A549 (cell line): ENCODE results near the gene COX5B. TPM values are rescaled to one million over a fixed set of nuclear protein-coding genes. Genes with fewer than 3 reads are reported as not detected.

Experiments used
- ATAC-seq, 2 experiments: fragments of 200-7000 bp in 1 of 2; fragments of >200 bp in 1 of 2; cut with Nextera tagmentation in 1 of 2; cut with Tn5 transposase in 1 of 2; 3 replicates each; pipeline versions ENCODE4 v1.8.0 to v1.9.1; 2018 to 2020; ENCODE audit warnings: mild to moderate bottlenecking in 1 of 2, moderate library complexity in 1 of 2
- CTCF ChIA-PET: fragments of 300-600 bp; sonication (Branson Sonifier 250); formaldehyde crosslinking; extraction: SDS; loops from one replicate; lab custom pipeline; 2021; ENCODE audit warnings: antibody characterized with exemption, inconsistent platforms; lab: Yijun Ruan, JAX
- POLR2A ChIA-PET: fragments of 350-600 bp; formaldehyde crosslinking; extraction: SDS; loops from one replicate; lab custom pipeline; 2021; ENCODE audit warnings: antibody characterized with exemption, inconsistent platforms; lab: Yijun Ruan, JAX
- DNase-seq, 2 experiments: peaks; one replicate each; pipeline versions ENCODE4 v3.0.0 to v3.0.0-alpha.2; 2011 to 2016; ENCODE audit warnings: low read depth in 1 of 2, low spot score in 1 of 2
- FAIRE-seq: peaks from 2 replicates; lab custom pipeline; 2011; peaks lifted over from hg19 to GRCh38; lab: Jason Lieb, UNC
- H3K27ac ChIP-seq, 2 experiments: fragments of >200 bp; sonication (Bioruptor Twin); formaldehyde crosslinking; 3 replicates each; pipeline ENCODE4 v1.5.1; 2016 to 2017
- H3K4me1 ChIP-seq: fragments of >200 bp; sonication (Bioruptor Twin); formaldehyde crosslinking; 3 replicates; pipeline ENCODE4 v1.6.1; 2016
- H3K4me2 ChIP-seq: fragments of >200 bp; sonication (Bioruptor Twin); formaldehyde crosslinking; 3 replicates; pipeline ENCODE4 v1.6.1; 2016
- H3K4me3 ChIP-seq: fragments of >200 bp; sonication (Bioruptor Twin); formaldehyde crosslinking; 3 replicates; pipeline ENCODE4 v1.5.1; 2016
- H3K9me3 ChIP-seq: fragments of >200 bp; sonication (Bioruptor Twin); formaldehyde crosslinking; 3 replicates; pipeline ENCODE4 v1.6.1; 2016
- EHMT2 ChIP-seq: fragments of 200-600 bp; sonication (generic); IDR thresholded peaks from 2 replicates; pipeline ENCODE4 v1.6.1; 2016; ENCODE audit warnings: antibody characterized with exemption, low read depth, mild to moderate bottlenecking, moderate library complexity
- EP300 ChIP-seq, 2 experiments: fragments of >200 bp; sonication (Bioruptor Twin); formaldehyde crosslinking; IDR thresholded peaks; 2 replicates in 1 of 2; 3 replicates in 1 of 2; pipeline ENCODE4 v1.6.1; 2016 to 2017
- FOXS1 ChIP-seq: fragments of 250-450 bp; sonication (Bioruptor Pico); IDR thresholded peaks from 2 replicates; pipeline ENCODE4 v1.5.0; 2020; ENCODE audit warnings: mild to moderate bottlenecking, moderate library complexity
- GATA3 ChIP-seq: IDR thresholded peaks from 2 replicates; pipeline ENCODE4 v1.6.1; 2012; ENCODE audit warnings: borderline replicate concordance
- HDAC2 ChIP-seq: fragments of 200-600 bp; sonication (generic); IDR thresholded peaks from 2 replicates; pipeline ENCODE4 v1.6.1; 2016
- HEYL ChIP-seq: fragments of 250-450 bp; sonication (Bioruptor Pico); IDR thresholded peaks from 2 replicates; pipeline ENCODE4 v1.8.0; 2021; ENCODE audit warnings: mild to moderate bottlenecking, moderate library complexity
- KDM1A ChIP-seq: fragments of 200-600 bp; sonication (generic); IDR thresholded peaks from 2 replicates; pipeline ENCODE4 v1.6.1; 2016; ENCODE audit warnings: low read depth, mild to moderate bottlenecking
- MAZ ChIP-seq: fragments of 150-350 bp; IDR thresholded peaks from 2 replicates; pipeline ENCODE4 v1.6.1; 2014; ENCODE audit warnings: antibody characterized with exemption, low read depth, low read length, borderline replicate concordance
- NFE2L2 ChIP-seq: fragments of 150-350 bp; conservative IDR thresholded peaks from 2 replicates; pipeline ENCODE4 v1.6.1; 2014; ENCODE audit warnings: low read length
- RAD21 ChIP-seq, 2 experiments: fragments of >200 bp in 1 of 2; sonication (Bioruptor Twin) in 1 of 2; formaldehyde crosslinking in 1 of 2; IDR thresholded peaks in 1 of 2; conservative IDR thresholded peaks in 1 of 2; 2 replicates in 1 of 2; 3 replicates in 1 of 2; pipeline ENCODE4 v1.6.1; 2012 to 2018; ENCODE audit warnings: inconsistent platforms in 1 of 2
- RNF2 ChIP-seq: fragments of 200-600 bp; sonication (generic); IDR thresholded peaks from 2 replicates; pipeline ENCODE4 v1.6.1; 2016; ENCODE audit warnings: low read depth, mild to moderate bottlenecking, antibody characterized with exemption, moderate library complexity, borderline replicate concordance
- SMC3 ChIP-seq: fragments of >200 bp; sonication (Bioruptor Twin); formaldehyde crosslinking; IDR thresholded peaks from 3 replicates; pipeline ENCODE4 v1.6.1; 2018; ENCODE audit warnings: inconsistent platforms
- ZC3H11A ChIP-seq: fragments of 450-650 bp; IDR thresholded peaks from 2 replicates; pipeline ENCODE4 v1.6.1; 2014; ENCODE audit warnings: antibody characterized with exemption, mild to moderate bottlenecking
- ZSCAN20 ChIP-seq: fragments of 250-450 bp; sonication (Bioruptor Pico); IDR thresholded peaks from 2 replicates; pipeline ENCODE4 v1.8.0; 2022; ENCODE audit warnings: mild to moderate bottlenecking, moderate library complexity
- WGBS: methylation state at CpG from one replicate; pipeline ENCODE4 v1.1.6; 2017; ENCODE audit errors: missing lambda C conversion rate; 5-methylcytosine and 5-hydroxymethylcytosine counted together
- polyA plus RNA-seq, 4 experiments: library from polyadenylated mRNA; depleted of rRNA in 3 of 4; stranded (reverse); fragments of >200 nt; fragmentation: RNase III in 1 of 4; extraction: RNeasy Plus Mini Kit Qiagen cat#74134 plus additional on column Dnase treatment in 1 of 4; gene quantifications; 2 replicates in 3 of 4; 3 replicates in 1 of 4; pipeline ENCODE4 v1.2.3, GENCODE V29; 2011 to 2017
- TF ChIP-seq, protein P1 (sequence below): fragments of 450-650 bp; IDR thresholded peaks from 2 replicates; pipeline ENCODE4 v1.6.1; 2014; ENCODE audit warnings: antibody characterized with exemption
- TF ChIP-seq, protein P2 (sequence below): fragments of >200 bp; sonication (Bioruptor Twin); formaldehyde crosslinking; IDR thresholded peaks from 3 replicates; pipeline ENCODE4 v1.5.1; 2016
- TF ChIP-seq, protein P3 (sequence below): fragments of 200-600 bp; sonication (generic); IDR thresholded peaks from 2 replicates; pipeline ENCODE4 v1.6.1; 2016; ENCODE audit warnings: antibody characterized with exemption, mild to moderate bottlenecking, moderate library complexity

Gene COX5B
- polyA plus RNA-seq, 2 of the 4 experiments (the other 2 are of a cell fraction): 343 to 353 TPM

DNA sequence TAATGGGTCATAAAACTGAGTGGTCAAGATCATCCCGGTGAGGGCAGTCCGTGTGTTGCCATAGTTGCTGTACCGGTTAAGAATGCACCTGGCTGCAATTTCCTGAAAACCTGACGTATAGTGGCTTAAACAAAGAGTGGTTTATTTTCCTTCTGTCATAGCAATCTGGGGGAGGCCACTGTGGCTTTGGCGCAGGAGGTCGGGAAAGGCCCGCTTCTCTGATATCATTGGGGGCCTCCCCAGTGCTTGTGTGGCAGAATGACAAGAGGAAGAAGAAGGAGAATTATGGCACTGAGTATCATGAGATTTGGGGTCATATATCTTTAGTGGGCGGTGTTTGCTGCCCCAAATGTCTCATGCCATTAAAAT is 28.0 kb downstream of the COX5B start:
- TF ChIP-seq ZC3H11A: no peak
- TF ChIP-seq RNF2: no peak
- no peak for TF ChIP-seq EP300 (IDR thresholded peaks at IDR 0.05)
- no peak for TF ChIP-seq HDAC2
- WGBS: 76% methylated on average over 8 of the region's 8 CpGs
- Histone ChIP-seq H3K4me1 (no peaks in the 10 kb centered on the region), H3K9me3 (no peaks in the 10 kb centered on the region), H3K27ac (no peak overlapping the region), H3K4me3 (no peak overlapping the region), H3K4me2 (no peak overlapping the region)
- DNase-seq (no peak), ATAC-seq (no peak), FAIRE-seq (no peak)
- ChIA-PET POLR2A (no interaction called here), CTCF (interaction anchor here (1.2 kb wide), 2 partner anchors 10 to 30 kb away, joined by 3 read pairs; partner anchors contain the start of gene ACTR1B)

DNA sequence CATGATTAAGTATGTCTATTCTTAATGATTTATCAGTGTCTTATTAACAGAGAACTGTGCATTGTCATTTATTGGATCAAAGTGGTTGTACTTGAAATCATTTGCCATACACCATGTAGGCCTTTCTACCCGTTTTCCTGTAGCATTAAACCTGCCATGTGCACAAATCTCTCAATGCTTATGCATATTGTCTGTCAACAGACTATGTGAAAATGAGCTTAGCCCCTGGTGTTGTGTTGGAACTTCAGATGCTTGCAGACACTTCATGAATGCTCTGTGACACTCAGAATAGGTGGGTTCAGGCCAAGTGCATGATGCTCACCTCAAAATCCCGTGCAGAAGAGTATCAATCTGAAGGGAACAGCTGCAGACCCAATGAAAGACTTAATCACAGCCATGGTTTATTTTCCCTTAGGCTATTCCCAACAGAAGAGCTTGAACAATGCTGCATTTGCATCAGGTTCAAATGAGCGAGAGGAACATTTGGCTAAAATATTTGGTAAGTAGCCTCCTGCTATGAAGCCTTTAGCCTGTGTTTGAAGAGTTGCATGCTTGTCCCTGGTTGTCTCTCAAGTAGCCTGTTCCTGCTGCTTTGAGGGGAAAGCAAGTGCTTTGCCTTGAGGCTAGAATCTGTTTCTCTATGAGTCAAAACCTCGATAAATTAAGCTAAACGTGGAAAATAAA is 29.7 kb downstream of the COX5B start:
- Histone ChIP-seq H3K4me3 (no peak overlapping the region), H3K4me2 (no peak overlapping the region), H3K27ac (no peak overlapping the region), H3K9me3 (no peaks in the 10 kb centered on the region; the same call in 2 of the 3 replicates), H3K4me1 (no peaks in the 10 kb centered on the region)
- WGBS: 34% methylated on average over 5 of the region's 5 CpGs
- DNase-seq (no peak), FAIRE-seq (no peak), ATAC-seq (no peak)
- TF ChIP-seq MAZ (no peak), SMC3 (no peak), HEYL (no peak), RAD21 (conservative IDR thresholded peaks at IDR 0.05 in 1 of 2, IDR thresholded peaks at IDR 0.05 in 1 of 2) (no peak), NFE2L2 (no peak), FOXS1 (CRISPR knock-in tag) (no peak), ZSCAN20 (no peak), KDM1A (no peak)
- TF ChIP-seq, protein P1, sequence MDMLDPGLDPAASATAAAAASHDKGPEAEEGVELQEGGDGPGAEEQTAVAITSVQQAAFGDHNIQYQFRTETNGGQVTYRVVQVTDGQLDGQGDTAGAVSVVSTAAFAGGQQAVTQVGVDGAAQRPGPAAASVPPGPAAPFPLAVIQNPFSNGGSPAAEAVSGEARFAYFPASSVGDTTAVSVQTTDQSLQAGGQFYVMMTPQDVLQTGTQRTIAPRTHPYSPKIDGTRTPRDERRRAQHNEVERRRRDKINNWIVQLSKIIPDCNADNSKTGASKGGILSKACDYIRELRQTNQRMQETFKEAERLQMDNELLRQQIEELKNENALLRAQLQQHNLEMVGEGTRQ: no peak
- TF ChIP-seq, protein P2, sequence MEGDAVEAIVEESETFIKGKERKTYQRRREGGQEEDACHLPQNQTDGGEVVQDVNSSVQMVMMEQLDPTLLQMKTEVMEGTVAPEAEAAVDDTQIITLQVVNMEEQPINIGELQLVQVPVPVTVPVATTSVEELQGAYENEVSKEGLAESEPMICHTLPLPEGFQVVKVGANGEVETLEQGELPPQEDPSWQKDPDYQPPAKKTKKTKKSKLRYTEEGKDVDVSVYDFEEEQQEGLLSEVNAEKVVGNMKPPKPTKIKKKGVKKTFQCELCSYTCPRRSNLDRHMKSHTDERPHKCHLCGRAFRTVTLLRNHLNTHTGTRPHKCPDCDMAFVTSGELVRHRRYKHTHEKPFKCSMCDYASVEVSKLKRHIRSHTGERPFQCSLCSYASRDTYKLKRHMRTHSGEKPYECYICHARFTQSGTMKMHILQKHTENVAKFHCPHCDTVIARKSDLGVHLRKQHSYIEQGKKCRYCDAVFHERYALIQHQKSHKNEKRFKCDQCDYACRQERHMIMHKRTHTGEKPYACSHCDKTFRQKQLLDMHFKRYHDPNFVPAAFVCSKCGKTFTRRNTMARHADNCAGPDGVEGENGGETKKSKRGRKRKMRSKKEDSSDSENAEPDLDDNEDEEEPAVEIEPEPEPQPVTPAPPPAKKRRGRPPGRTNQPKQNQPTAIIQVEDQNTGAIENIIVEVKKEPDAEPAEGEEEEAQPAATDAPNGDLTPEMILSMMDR: no peak
- ChIA-PET POLR2A (interaction anchor here (1.0 to 1.2 kb wide), 2 partner anchors 11 to 30 kb away, joined by 3 read pairs; partner anchors contain the start of genes ACTR1B and COX5B), CTCF (interaction anchor here (1.0 to 3.6 kb wide), 2 partner anchors 21 to 25 kb away, joined by 5 to 19 read pairs; no protein-coding TSS in a partner anchor)

DNA sequence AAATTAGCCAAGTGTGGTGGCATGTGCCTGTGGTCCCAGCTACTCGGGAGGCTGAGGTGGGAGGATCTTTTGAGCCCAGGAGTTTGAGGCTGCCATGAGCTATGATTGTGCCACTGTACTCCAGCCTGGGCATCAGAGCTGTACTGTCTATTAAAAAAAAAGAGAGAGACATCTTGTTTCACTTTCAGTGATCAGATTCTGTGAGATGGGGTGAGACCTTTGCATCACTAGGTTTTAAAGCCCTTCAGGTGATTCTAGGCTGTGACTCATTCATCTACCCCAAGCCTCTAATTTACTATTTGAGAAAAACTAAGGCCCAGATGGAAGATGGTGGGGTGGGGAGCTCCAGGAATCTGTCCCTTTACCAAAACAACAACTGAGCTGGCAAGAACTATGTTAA is 30.8 kb downstream of the COX5B start:
- FAIRE-seq: no peak
- TF ChIP-seq SMC3: no peak
- TF ChIP-seq, protein P3, sequence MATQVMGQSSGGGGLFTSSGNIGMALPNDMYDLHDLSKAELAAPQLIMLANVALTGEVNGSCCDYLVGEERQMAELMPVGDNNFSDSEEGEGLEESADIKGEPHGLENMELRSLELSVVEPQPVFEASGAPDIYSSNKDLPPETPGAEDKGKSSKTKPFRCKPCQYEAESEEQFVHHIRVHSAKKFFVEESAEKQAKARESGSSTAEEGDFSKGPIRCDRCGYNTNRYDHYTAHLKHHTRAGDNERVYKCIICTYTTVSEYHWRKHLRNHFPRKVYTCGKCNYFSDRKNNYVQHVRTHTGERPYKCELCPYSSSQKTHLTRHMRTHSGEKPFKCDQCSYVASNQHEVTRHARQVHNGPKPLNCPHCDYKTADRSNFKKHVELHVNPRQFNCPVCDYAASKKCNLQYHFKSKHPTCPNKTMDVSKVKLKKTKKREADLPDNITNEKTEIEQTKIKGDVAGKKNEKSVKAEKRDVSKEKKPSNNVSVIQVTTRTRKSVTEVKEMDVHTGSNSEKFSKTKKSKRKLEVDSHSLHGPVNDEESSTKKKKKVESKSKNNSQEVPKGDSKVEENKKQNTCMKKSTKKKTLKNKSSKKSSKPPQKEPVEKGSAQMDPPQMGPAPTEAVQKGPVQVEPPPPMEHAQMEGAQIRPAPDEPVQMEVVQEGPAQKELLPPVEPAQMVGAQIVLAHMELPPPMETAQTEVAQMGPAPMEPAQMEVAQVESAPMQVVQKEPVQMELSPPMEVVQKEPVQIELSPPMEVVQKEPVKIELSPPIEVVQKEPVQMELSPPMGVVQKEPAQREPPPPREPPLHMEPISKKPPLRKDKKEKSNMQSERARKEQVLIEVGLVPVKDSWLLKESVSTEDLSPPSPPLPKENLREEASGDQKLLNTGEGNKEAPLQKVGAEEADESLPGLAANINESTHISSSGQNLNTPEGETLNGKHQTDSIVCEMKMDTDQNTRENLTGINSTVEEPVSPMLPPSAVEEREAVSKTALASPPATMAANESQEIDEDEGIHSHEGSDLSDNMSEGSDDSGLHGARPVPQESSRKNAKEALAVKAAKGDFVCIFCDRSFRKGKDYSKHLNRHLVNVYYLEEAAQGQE: no peak
- TF ChIP-seq GATA3: no peak
- no peak for TF ChIP-seq HEYL
- TF ChIP-seq, protein P2: no peak
- no peak for TF ChIP-seq EHMT2
- no peak for ATAC-seq
- H3K4me2 ChIP-seq: no peak overlapping the region
- H3K9me3 ChIP-seq: no peaks in the 10 kb centered on the region; the same call in 2 of the 3 replicates
- no peak overlapping the region for H3K4me3 ChIP-seq
- no peak overlapping the region for H3K27ac ChIP-seq
- DNase-seq: no peak
- 50% methylated on average over 1 of the region's 1 CpG for WGBS
- H3K4me1 ChIP-seq: no peaks in the 10 kb centered on the region
- POLR2A ChIA-PET: interaction anchor here (1.2 kb wide), 1 partner anchor 31 kb away, joined by 3 read pairs; the partner anchor contains the start of gene COX5B
- CTCF ChIA-PET: interaction anchor here (1.0 to 3.6 kb wide), 3 partner anchors 20 to 86 kb away, joined by 3 to 19 read pairs (median 4); no protein-coding TSS in a partner anchor
